HG02973 (cell line): Measurements from ENCODE around the gene TPPP3.
"Not testable (repeated sequence)": the region's sequence is repeated elsewhere in the genome, so short reads cannot be mapped to it uniquely, and the experiment has no call there.

Experiments used
- ATAC-seq: cut with Tn5 transposase; IDR thresholded peaks from one replicate; pipeline ENCODE4 v1.9.1; 2021; ENCODE audit warnings: moderate library complexity; ENCODE audit not compliant: unreplicated experiment

Gene TPPP3

DNA sequence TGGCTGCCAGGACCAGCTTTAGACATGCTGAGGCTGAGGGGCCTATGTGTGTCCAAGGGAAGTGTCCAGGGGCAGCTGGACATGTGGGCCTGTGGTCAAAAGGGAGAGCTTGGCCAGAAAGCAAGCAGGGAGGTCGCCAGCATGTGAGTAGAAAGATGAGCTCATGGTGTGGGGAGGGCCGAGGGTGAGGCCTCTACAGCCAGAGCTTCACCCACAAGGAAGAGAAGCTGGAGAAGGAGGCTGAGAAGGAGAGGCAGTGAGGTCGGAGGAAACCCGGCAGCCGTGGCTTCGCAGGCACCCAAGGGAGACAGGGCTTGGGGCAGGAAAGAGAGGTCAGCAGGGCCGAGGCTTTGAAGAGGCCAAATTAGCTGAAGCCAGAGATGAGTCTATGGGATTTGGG, 33.7 kb upstream of the TPPP3 start:
- ATAC-seq = no peak

DNA sequence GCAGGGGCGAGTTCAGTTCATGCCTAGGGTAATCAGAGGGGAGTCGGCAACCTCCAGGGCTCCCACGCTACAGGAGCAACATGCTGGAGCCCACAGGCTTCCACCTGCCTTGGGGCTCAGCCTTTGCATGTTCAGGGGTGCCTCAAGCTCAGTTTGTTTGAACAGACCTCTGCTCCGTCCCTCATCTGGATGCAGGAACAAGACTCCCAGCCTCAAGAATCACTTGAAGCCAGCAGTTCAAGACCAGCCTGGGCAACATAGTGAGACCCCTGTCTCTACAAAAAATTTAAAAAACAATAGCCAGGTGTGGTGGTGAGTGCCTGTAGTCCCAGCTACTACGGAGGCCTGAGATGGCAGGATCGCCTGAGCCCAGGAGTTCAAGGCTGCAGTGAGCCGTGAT, 32.7 kb upstream of the TPPP3 start:
- no peak for ATAC-seq

DNA sequence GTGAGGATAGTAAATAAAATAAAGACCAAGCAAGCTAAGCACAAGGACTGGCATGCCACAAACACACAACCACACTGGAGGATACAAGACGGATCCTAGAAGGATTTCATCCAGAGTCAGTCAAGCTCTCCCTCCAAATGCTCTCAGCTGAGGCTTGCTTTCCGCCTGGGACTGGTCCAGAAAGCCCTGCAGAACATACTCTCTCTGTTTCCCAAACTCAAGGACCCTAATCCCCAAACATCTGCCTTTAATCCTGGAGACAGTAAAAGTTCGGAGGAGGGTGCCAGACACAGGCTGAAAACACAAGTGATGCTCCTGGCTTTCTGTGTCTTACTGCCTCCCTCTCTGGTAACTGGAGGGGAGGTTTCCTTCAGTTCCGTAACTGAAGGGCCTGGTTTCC, 32.3 kb upstream of the TPPP3 start:
- ATAC-seq = no peak

DNA sequence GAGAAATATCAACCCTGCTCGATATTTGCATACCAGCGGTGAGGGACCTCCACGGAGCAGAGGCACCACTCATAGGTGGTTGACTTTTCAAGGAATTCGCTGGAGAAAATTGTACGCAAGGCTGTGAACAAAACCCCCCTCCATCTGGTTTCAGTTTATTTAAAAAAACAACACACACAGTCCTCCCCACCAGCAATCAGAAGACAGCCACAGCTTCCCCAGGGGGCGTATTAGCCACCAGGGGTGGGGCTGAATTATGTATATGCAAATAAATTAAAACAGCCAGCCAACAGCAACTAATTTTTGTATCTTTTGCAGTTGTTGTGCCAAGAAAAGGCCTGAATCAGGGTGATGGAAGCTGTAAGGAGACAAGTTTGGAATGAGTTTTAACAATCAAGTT, 31.8 kb upstream of the TPPP3 start:
- no peak for ATAC-seq

DNA sequence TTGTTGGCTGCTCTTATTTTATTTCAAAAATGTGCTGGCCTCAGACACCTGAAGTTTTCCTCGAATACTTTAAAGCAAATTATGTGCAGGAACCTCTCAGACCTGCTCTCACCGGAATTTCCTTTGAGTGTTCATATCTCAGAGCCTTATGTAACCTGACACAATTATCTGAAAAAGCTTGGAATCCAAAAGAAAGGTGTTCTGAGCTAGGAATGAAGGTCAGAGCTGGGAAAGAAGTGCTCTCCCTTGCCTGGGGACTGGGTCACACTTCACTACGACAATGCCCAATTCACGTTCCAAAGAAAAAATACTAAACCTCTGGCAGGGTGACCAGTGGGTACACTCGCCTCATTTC, 30.9 kb upstream of the TPPP3 start:
- no peak for ATAC-seq

DNA sequence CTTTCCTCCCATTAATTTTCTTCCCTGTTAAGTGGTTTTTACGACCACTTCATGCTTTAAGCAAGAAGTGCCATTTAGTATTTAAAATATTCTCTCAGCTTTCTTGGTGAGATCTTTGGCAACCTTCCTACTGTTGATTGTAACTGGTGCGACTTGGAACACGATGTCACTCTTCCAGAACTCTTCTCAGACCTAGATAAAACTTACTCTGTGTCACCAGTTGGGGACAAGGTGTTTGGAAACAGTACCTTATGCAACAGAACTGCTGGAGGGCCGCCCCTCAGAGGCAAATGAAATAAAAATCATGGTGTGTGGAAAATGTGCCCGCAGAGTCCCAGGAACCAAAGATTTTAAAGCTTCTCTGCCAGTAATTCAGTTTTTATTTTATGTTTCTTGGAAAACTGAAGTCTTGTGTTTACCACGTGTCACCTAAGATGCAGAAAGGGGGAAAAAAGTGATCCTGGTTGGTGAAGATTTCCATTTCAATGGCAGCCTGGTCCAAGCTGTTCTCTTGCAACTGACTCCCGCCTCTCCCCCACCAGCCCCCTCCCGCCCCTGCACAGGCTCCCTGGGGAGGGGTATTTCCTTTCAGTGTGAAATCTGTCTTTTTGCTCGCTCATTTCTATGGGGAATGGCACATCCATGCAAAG, 30.4 kb upstream of the TPPP3 start:
- no peak for ATAC-seq

DNA sequence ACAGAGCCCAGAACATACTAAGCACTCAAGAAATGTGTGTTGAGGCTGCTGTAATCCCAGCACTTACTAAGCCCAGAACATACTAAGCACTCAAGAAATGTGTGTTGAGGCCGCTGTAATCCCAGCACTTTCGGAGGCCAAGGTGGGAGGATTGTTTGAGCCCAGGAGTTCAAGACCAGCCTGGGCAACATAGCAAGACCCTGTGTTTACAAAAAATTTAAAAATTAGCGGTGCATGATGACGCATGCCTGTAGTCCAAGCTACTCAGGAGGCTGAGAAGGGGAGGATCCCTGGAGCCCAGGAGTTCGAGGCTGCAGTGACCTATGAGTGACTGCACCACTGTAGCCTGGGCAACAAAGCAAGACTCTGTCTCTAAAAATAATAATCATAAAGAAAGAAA, 29.7 kb upstream of the TPPP3 start:
- ATAC-seq = no peak

DNA sequence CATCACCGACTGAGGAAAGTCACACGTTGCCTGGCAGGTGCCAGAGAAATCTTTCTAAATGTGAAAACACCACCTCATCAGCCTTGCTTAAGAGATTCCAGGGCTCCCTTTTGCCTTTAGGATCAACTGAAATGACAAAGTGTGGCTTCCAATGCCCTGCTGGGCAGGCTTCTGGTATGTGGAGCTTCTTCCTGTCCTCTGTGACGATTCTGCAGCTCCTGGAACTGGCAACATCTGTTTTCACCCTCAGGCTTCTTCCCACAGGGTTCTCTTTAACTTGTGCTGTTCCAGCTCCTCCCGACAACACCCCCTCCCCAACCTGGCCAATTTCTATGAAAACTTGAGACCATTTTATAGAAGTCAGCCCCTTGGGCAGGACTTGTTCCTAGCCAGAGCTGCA, 27.7 kb upstream of the TPPP3 start:
- no peak for ATAC-seq

DNA sequence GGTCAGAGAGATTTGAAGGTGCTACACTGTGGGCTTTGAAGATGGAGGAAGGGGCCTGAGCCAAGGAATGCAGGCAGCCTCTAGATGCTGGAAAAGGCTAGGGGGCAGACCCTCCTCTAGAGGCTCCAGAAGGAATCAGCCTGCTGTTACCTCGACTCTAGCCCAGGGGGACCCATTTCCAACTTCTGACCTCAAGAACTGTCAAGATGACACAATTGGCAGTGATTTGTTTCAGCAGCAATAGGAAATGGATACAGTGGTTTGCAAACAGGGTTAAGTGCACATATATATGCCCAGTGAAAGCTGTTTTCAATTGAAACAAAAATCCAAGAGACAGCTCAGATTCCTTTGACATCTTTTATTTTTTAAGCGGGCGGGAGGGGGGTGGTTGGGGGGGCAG, 26.6 kb upstream of the TPPP3 start:
- ATAC-seq = no peak

DNA sequence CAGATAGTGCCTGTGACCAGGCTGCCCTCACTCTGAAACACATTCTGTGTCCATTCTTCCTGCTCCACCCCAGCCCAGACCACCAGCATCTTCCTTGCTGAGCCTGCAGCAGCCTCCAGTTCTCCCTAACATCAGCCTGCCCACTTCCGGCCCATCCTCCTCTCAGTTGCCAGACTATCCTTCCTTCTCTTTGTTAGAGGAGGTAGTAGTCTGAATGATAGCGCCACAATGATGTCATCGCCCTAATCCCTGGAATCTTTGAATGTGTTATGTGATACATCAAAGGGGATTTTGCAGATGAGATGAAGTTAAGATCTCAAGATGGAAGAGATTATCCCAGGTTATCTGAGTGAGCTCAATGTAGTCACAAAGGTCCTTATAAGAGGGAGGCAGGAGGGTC, 26.2 kb upstream of the TPPP3 start:
- ATAC-seq = no peak

DNA sequence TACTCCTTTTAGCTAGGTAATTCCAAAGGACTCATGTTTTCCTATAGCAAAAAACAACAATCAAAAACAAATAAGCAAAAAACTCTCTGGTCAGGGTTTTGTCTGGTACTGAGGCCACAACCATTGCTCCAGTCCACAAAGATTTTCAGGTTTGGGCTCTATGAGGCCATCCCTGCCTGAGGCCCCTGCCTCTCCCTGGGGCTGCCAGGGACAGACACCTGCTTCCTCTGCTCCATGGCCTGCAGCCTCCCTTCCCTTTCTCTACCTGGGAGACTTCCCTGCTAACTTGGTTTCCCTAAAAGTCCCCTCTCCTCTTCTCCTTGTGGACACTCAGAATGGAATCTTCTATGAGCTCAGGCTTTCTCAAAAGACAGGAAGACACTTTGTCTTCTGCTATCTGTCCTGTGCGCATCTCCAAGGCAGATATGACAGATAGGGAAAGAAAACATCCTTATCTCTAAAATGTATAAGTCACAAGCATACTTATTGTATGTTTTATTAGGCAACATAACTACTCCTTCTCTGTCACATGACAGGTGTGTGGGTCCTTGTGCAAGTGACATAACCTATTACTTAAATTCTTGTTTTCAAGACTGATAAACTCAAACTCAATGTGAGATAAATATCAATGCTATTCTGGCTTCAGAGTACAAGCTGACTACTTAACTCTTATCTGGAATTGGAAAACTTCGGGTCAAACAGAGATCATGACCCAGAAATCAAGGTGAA, 24.2 kb upstream of the TPPP3 start:
- ATAC-seq = no peak

DNA sequence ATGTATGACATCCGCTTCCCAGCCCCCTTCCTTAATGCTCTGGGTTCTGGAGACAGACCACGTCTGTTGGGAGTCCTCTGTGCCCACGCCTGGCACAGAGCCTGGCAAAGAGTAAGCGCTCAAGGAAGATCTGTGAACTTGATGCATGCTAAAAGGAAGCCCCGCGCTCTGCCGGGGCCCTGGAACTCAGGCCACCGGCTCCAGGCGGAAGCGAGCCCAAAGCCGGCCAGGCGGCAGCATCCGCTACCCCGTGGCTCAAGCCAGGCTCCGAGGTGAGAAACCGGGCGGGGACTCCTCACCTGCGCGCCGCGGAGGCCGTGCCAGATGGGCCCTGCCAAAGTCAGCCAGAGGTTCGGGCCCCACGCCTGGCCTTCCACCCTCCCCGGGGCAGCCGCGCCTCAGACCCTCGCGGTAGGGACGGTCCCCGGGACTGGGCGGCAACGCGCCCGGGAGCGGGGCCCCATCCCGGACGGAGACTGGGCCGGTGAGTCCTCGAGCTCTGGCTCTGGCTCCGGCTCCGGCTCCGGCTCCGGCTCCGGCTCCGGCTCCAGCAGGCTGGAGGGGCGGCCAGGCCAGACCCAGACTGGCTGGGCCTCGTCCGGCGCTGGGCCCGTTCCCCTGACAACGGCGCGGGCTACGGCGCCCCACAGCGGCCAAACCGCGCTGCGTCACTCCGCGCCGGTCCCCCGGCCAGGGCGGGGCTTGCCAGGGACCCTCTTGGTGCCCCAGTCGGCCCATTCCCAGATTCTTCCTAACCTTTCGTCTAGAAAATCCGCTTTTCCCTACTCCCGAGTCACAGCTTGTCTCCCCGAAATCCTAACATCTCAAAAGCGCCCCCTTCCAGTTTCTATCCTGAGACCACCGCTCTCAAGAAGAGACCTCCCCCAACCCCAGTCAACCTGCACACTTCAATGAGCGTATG, 22.8 kb upstream of the TPPP3 start, which contains the start of gene ZDHHC1:
Gene ZDHHC1, minus strand, starts transcription at position 606 of the 922 bp plus-strand sequence. CDS start 8,702 bp downstream, outside the sequence.
- ATAC-seq = peak; percentile 58

DNA sequence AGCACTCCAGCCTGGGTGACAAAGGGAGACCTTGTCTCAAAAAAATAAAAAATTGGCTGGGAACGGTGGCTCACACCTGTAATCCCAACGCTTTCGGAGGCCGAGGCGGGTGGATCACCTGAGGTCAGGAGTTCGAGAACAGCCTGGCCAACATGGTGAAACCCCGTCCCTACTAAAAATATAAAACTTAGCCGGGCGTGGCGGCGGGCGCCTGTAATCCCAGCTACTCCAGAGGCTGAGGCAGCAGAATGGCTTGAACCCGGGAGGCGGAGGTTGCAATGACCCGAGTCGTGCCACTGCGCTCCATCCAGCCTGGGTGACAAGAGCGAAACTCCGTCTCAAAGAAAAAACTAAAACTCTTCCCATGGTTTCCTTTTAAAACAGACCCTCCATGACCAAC, 22.1 kb upstream of the TPPP3 start:
- not testable (repeated sequence) for ATAC-seq

DNA sequence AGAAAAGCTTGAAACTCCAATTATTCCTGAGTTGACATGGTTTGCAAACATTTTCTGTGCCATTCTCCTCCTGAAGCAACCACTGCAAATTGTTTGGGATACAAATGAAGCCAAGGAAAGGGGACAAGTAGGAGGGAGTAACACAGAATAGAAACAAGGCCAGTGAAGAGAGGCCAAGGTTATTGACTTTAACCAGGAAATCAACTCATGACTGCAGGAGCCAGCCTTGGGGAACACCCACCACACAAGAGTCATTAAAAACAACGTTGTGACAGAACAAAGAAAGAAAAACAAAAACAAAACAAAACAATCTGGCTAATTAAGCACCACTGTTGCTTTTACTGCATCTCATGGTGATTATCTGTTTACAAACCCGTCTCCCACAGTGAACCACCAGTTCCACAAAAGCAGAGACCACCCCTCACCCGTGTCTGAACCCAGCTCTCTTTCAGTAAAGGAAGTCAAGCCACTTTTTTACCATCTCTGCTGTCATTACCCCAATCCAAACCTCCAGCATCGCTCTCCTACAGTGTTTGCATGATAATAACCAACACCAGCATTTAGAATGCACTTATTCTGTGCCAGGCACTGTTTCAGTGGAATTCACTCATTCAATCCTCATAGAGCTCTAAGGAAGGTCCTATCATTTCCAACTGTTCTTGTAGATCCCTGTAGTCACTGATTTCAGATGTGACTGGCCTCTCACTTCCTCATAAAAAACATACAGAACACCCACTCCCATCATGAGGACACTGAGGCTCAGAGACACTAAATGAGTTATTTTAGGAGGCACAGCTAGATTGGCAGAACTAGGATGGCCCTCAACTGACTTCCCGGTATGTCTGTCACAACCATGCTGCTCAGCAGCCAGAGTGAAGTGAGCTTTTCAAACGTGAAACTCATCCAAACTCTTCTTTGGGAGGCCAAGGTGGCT, 20.9 kb upstream of the TPPP3 start:
- ATAC-seq = no peak

DNA sequence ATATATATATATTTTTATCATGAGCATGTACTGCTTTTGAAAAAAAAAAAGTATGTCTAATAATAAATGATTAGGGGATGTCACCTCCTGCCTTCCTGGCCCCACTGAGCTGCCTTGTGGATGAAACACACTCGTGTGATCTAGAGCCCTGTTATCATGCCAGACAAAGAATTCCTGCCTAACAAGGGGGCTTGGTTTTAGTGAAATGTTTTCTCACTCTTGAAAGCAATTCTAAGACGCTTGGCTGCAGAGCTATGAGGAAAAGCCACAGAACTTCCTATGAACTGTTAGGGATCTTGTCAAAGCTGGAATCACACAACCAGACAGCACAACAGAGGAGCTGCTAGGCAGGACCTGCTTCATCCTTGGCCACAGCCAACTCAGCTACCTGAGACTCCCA, 19.0 kb upstream of the TPPP3 start:
- no peak for ATAC-seq

DNA sequence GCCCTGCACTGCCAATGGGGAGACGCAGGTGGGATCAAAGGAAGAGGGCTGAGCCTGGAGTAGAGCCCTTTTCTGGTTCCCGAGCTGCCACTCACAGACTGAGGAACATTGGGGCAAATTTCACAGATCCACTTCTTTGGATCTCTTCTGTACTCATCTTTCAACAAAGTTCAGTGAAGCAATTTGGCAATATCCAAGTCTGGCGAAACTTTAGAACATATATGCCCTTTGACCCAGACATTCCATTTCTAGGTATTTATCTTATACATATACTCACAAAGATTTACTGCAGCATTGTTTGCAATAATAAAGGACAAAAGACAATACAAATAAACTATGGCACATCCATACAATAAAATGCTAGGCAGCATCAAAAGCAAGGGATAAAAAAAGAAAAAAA, 18.0 kb upstream of the TPPP3 start:
- no peak for ATAC-seq

DNA sequence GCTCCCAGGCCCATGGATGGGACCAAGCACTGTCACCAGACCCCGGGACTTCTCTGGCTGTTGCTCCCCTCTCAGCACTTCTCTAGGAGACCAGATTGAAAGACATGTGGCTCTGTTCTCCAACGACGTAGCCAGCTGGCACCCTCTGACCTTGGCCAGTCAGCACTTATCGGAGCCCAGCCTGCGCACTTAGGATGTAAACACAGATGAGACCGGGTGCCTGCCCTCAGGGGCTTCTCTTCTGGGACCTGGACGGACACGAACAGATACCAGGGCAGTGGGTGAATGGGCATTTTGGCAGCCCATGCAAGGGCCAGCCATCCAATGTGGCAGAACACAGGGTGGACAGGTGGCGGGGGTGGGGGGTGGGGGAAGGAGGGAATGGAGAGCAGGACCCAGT, 16.3 kb upstream of the TPPP3 start:
- ATAC-seq = no peak

DNA sequence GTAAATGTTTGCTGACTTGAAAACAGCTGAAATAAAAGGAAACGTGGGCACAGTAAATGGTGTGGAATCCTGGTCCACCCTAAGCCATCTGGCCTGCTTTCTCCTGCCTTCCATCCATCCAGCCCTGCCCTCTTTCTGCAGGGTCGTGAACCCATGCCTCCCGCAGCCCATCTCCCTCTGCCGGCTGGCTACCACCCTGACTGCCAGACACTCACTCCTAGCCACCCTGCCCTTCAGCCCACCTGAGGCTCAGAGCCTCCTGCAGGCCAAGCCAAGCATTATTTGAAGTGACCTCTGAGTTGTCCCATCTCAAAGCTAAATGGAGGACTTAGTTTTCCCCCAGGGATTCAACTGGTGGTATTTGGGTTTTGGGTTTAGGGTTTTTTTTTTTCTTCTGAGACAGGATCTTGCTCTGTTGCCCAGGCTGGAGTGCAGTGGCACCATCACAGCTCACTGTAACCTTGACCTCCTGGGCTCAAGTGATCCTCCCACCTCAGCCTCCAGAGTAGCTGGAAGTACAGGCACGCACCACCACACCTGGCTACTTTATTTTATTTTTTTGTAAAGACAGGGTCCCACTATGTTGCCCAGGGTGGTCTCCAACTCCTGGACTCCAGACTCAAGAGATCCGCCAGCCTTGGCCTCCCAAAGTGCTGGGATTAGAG, 14.6 kb upstream of the TPPP3 start:
- no peak for ATAC-seq

DNA sequence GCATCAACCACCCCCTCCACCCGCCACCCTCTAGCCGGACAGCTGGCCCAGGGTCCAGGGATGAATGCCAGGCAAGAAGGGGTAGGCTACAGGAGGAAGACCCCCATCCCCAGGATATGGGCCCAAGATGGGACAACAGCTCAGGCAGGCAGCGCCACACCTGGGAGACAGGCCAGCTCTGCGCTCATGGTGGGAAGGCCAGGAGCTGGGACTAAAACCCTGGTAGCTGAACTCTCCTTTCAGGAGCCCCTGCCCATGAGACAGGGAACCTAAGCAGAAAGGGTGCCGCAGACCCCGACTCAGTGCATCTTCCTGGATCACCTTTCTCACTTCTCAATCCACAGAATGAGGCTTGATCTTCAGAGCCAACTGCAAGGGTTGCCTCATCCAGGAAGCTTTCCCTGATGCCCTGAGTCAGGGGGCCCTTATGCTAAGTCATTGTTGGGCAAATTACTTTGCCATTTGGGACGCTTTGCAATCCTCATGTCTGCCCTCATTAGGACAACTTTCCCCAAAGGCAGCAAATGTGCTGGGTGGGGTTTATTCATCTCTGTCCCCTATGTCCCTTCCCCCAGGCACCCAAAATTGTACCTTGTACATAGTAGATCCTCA, 14.0 kb upstream of the TPPP3 start:
- no peak for ATAC-seq
